Dedifferentiated amniotic fluid mesenchymal stem cell (primary cell): ENCODE results near the gene PRAMEF7.
"Not testable (repeated sequence)": the region's sequence is repeated elsewhere in the genome, so short reads cannot be mapped to it uniquely, and the experiment has no call there.

Source experiments
- DNase-seq: peaks from one replicate; pipeline ENCODE4 v3.0.0-alpha.2; 2016; ENCODE audit errors: extremely low spot score

The PRAMEF7 gene

GRCh38 chr1:12916310-12916709 lies at the start of gene PRAMEF7:
Gene PRAMEF7 (plus strand): TSS chr1:12916610. CDS start chr1:12917693, 1,083 bp downstream.
- not testable (repeated sequence) for DNase-seq

- DNase-seq: not testable (repeated sequence)
Observed at GRCh38 chr1:12878453-12878852, 38.0 kb upstream of the PRAMEF7 start.

- DNase-seq: not testable (repeated sequence)
Observed at GRCh38 chr1:12886101-12886500, 30.3 kb upstream of the PRAMEF7 start, which contains the start of gene PRAMEF4. Gene PRAMEF4 (minus strand): TSS chr1:12886201. CDS start chr1:12883394, 2,807 bp downstream.

- not testable (repeated sequence) for DNase-seq
Observed at GRCh38 chr1:12898170-12898569, 18.2 kb upstream of the PRAMEF7 start, which contains the start of gene PRAMEF10. Gene PRAMEF10 (minus strand): TSS chr1:12898270. CDS start chr1:12895847, 2,423 bp downstream.

- not testable (repeated sequence) for DNase-seq
Observed at GRCh38 chr1:12899186-12899585, 17.2 kb upstream of the PRAMEF7 start.

- DNase-seq: not testable (repeated sequence)
Observed at GRCh38 chr1:12903793-12904572, 12.4 kb upstream of the PRAMEF7 start.

- DNase-seq: not testable (repeated sequence)
Observed at GRCh38 chr1:12921749-12922148, 5.3 kb downstream of the PRAMEF7 start.

- DNase-seq: not testable (repeated sequence)
Observed at GRCh38 chr1:12924368-12924767, 8.0 kb downstream of the PRAMEF7 start.

- not testable (repeated sequence) for DNase-seq
Observed at GRCh38 chr1:12947480-12947879, 31.1 kb downstream of the PRAMEF7 start, which contains the start of gene PRAMEF6. Gene PRAMEF6 (minus strand): TSS chr1:12947580. CDS start chr1:12942518, 5,062 bp downstream.
